SU-DHL-6 (cell line): ENCODE data around the gene FUCA1.

Experiments used
- H2AFZ ChIP-seq: fragments of 200-600 bp; sonication (generic); 2 replicates; pipeline ENCODE4 v1.6.1; 2014; ENCODE audit warnings: low read depth, mild to moderate bottlenecking, moderate library complexity, mixed read lengths, antibody characterized with exemption, low read length; ENCODE audit not compliant: severe bottlenecking
- H3F3A ChIP-seq: fragments of 200-600 bp; shearing (Covaris generic); 2 replicates; pipeline ENCODE4 v1.6.0; 2016; ENCODE audit warnings: antibody characterized with exemption, mild to moderate bottlenecking; ENCODE audit not compliant: insufficient read depth
- H3K27ac ChIP-seq: fragments of 200-600 bp; sonication (generic); 2 replicates; pipeline ENCODE4 v1.5.1; 2016; ENCODE audit warnings: low read depth, mild to moderate bottlenecking, low read length, moderate library complexity, mixed read lengths
- H3K27me3 ChIP-seq: fragments of 200-600 bp; sonication (generic), shearing (Covaris generic); 2 replicates; pipeline ENCODE4 v1.6.0; 2014; ENCODE audit warnings: mild to moderate bottlenecking, low read length
- H3K36me3 ChIP-seq: fragments of 200-600 bp; sonication (generic); 2 replicates; pipeline ENCODE4 v1.6.1; 2014; ENCODE audit warnings: mild to moderate bottlenecking, low read length, mixed read lengths
- H3K4me2 ChIP-seq: fragments of 300-600, 200-600 bp; shearing (Covaris generic), sonication (generic); 2 replicates; pipeline ENCODE4 v1.6.0; 2014; ENCODE audit warnings: low read length, low read depth, mild to moderate bottlenecking; ENCODE audit not compliant: poor library complexity, severe bottlenecking
- H3K4me3 ChIP-seq: fragments of 200-600 bp; sonication (generic); 2 replicates; pipeline ENCODE4 v1.5.1; 2014; ENCODE audit warnings: antibody characterized with exemption, low read length, mild to moderate bottlenecking, mixed read lengths; ENCODE audit not compliant: insufficient read depth, poor library complexity, severe bottlenecking
- H3K79me2 ChIP-seq: fragments of 200-600 bp; sonication (generic); 2 replicates; pipeline ENCODE4 v1.6.1; 2014; ENCODE audit warnings: mild to moderate bottlenecking, low read length, moderate library complexity; ENCODE audit not compliant: insufficient read depth
- H3K9ac ChIP-seq: fragments of 200-600 bp; sonication (generic); 2 replicates; pipeline ENCODE4 v1.7.0; 2014; ENCODE audit warnings: mild to moderate bottlenecking, low read length
- H3K9me2 ChIP-seq: fragments of 200-600 bp; sonication (generic); replicated peaks from 2 replicates; pipeline ENCODE4 v1.6.1; 2014; ENCODE audit warnings: low read length; ENCODE audit not compliant: insufficient read depth
- H3K9me3 ChIP-seq: fragments of 200-600 bp; sonication (generic); 2 replicates; pipeline ENCODE4 v1.6.1; 2014; ENCODE audit warnings: low read length, mixed read lengths; ENCODE audit not compliant: insufficient read depth
- H4K20me1 ChIP-seq: fragments of 200-600 bp; sonication (generic); 2 replicates; pipeline ENCODE4 v1.6.1; 2014; ENCODE audit warnings: low read depth, mild to moderate bottlenecking, antibody characterized with exemption, low read length, moderate library complexity, mixed read lengths
- CTCF ChIP-seq: fragments of 200-600 bp; sonication (generic); IDR thresholded peaks from one replicate; pipeline ENCODE4 v1.5.1; 2017; ENCODE audit warnings: antibody characterized with exemption, mild to moderate bottlenecking, low read length, moderate library complexity; ENCODE audit not compliant: insufficient read depth, poor library complexity, severe bottlenecking
- EZH2phosphoT487 ChIP-seq: fragments of 200-600 bp; sonication (generic), shearing (Covaris generic); conservative IDR thresholded peaks from 2 replicates; pipeline ENCODE4 v1.6.1; 2018; ENCODE audit warnings: mild to moderate bottlenecking, antibody characterized with exemption, low read length, moderate library complexity, mixed read lengths

Gene FUCA1

DNA sequence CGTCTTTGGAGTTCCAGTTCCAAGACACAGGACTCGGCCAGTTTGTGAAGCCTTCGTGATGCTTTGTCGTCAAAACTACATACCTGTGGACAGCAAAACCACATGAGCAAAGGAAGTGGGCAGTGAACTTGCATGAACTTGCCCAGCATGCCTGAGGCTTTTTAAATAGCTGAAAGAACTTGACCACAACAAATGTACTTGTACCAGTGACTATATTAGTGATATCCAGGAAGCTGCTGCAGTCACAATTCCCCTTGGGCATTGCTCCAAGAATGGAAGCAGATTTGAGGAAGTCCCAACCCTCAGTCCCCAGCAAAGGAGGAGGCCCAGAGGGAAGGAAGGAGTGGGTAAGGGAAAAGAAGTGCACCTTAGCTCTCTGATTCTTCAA, 2.6 kb downstream of the FUCA1 start:
- peaks cover 13% of the 10 kb centered on the region; the same call in 1 of the 2 replicates for H3K79me2 ChIP-seq
- H3K4me3 ChIP-seq: no peak overlapping the region
- H3K4me2 ChIP-seq: no peak overlapping the region
- no peaks in the 10 kb centered on the region for H3K9me3 ChIP-seq
- peaks cover 11% of the 10 kb centered on the region; the same call in 1 of the 2 replicates for H3F3A ChIP-seq
- H3K9ac ChIP-seq: no peak overlapping the region
- no peak overlapping the region for H3K27ac ChIP-seq
- no peaks in the 10 kb centered on the region for H4K20me1 ChIP-seq
- H3K27me3 ChIP-seq: no peaks in the 10 kb centered on the region
- TF ChIP-seq CTCF (no peak), EZH2phosphoT487 (no peak)
- peaks cover 14% of the 10 kb centered on the region; the same call in 1 of the 2 replicates for H3K36me3 ChIP-seq
- no peaks in the 10 kb centered on the region for H3K9me2 ChIP-seq
- H2AFZ ChIP-seq: no peak overlapping the region

GRCh38 chr1:23864801-23865542, 3.1 kb downstream of the FUCA1 start:
- no peak overlapping the region for H3K27ac ChIP-seq

DNA sequence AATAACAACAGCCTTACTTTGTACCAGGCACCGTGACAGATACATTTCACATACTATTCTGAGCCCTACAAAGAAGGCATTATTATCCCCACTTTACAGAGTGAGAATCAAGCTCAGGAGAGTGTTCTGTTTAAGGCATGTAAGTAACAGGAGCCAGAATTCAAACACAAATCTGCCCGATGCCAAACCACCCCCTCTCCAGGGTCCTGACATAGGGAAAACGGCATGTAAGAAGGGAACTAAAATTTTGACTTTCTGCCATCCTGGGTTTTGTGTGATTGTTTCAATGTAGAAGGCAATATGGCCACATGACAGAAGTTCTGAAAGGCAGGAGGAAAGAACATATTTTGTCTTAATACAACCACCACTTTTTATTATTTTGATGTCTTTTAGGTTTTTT, 5.5 kb downstream of the FUCA1 start:
- Histone ChIP-seq H2AFZ (no peak overlapping the region), H3K27ac (no peak overlapping the region), H3K4me2 (no peak overlapping the region), H3F3A (peaks cover 6% of the 10 kb centered on the region; the same call in 1 of the 2 replicates), H4K20me1 (no peaks in the 10 kb centered on the region), H3K79me2 (peaks cover 12% of the 10 kb centered on the region; the same call in 1 of the 2 replicates), H3K36me3 (peaks cover 14% of the 10 kb centered on the region; the same call in 1 of the 2 replicates), H3K9ac (no peak overlapping the region), H3K4me3 (no peak overlapping the region), H3K27me3 (no peaks in the 10 kb centered on the region), H3K9me3 (no peaks in the 10 kb centered on the region), H3K9me2 (no peaks in the 10 kb centered on the region)
- no peak for TF ChIP-seq EZH2phosphoT487
- no peak for TF ChIP-seq CTCF

More at GRCh38 chr1:23864801-23865542, 3.1 kb downstream of the FUCA1 start:
- Histone ChIP-seq H3K4me3 (no peak overlapping the region), H3K79me2 (peaks cover 13% of the 10 kb centered on the region; the same call in 1 of the 2 replicates), H3K9ac (no peak overlapping the region), H3K9me3 (no peaks in the 10 kb centered on the region), H3K36me3 (peaks cover 14% of the 10 kb centered on the region; the same call in 1 of the 2 replicates), H3K27me3 (no peaks in the 10 kb centered on the region), H4K20me1 (no peaks in the 10 kb centered on the region), H3K4me2 (no peak overlapping the region), H3K9me2 (no peaks in the 10 kb centered on the region), H2AFZ (no peak overlapping the region), H3F3A (peaks cover 11% of the 10 kb centered on the region; the same call in 1 of the 2 replicates)
- no peak for TF ChIP-seq CTCF
- no peak for TF ChIP-seq EZH2phosphoT487
